ENCODE measurements around the gene PIEZO2. TPM values are rescaled to one million over a fixed set of nuclear protein-coding genes. Genes with fewer than 3 reads are reported as not detected.

The PIEZO2 gene
- polyA plus RNA-seq, 1 donor (not counting 4 experiments of a cell fraction or from before 2014, with no cell fraction given): not detected

DNA sequence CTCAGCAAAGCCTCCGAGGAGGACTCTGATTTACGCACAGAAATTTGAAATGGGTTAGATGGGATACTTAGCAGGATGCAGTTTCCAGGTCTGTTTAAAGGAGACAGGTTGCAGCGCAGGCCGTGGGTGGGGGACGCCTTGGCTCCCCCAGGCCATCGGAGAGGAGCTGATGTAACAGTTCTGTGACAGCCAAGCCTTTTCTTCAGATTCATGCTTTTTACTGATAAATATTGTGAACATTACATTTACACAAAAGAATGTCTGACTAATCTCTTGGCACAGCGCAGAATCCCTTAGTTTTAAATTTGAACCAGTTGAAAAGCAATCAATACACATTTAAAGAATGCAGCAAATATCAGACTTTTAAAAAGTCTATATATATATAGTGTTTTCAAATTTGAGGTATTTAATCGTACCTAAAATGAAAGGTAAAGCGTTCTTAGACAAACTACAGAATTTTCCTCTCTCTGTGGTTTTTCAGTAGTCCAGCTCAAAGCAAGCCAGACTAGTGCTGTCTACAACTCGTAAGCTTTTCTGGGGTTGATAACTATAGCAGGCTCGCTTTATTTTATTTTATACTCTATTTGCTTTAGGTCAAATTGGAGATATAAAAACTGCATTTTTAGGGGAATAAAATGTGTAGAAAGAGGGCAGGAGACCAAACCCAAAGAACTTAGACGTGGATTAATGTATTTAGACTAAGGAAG, 221.9 kb downstream of the PIEZO2 start:
- no peaks in the 10 kb centered on the region for H3K27me3 ChIP-seq (ENCODE audit: control insufficient read depth, extremely low read depth, insufficient read depth, low read length)
- H3K9me3 ChIP-seq (ENCODE audit: control insufficient read depth, low read depth, low read length): no peaks in the 10 kb centered on the region
- FAIRE-seq: no peak
- no peaks in the 10 kb centered on the region for H3K79me2 ChIP-seq (ENCODE audit: control insufficient read depth, insufficient read depth, low read length)
- TF ChIP-seq EZH2 (IDR thresholded peaks at IDR 0.05; ENCODE audit: low read length): no peak
- TF ChIP-seq, protein P1, sequence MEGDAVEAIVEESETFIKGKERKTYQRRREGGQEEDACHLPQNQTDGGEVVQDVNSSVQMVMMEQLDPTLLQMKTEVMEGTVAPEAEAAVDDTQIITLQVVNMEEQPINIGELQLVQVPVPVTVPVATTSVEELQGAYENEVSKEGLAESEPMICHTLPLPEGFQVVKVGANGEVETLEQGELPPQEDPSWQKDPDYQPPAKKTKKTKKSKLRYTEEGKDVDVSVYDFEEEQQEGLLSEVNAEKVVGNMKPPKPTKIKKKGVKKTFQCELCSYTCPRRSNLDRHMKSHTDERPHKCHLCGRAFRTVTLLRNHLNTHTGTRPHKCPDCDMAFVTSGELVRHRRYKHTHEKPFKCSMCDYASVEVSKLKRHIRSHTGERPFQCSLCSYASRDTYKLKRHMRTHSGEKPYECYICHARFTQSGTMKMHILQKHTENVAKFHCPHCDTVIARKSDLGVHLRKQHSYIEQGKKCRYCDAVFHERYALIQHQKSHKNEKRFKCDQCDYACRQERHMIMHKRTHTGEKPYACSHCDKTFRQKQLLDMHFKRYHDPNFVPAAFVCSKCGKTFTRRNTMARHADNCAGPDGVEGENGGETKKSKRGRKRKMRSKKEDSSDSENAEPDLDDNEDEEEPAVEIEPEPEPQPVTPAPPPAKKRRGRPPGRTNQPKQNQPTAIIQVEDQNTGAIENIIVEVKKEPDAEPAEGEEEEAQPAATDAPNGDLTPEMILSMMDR (optimal IDR thresholded peaks at IDR 0.05 in 1 of 3, IDR thresholded peaks at IDR 0.05 in 1 of 3, conservative IDR thresholded peaks at IDR 0.05 in 1 of 3; ENCODE audit: extremely low read depth in 1 of 3, insufficient read depth in 2 of 3, low read length in 3 of 3): no peak
- H3K9me1 ChIP-seq (ENCODE audit: control insufficient read depth, extremely low read depth, insufficient read depth, low read length): no peaks in the 10 kb centered on the region
- DNase-seq (ENCODE audit: low read depth, low spot score): no peak
- dilution Hi-C loops (cut with MboI; ENCODE audit: extremely low pct_ligation_motif_present, low sequenced_read_pairs): no loop called here
- no peak overlapping the region for H2AFZ ChIP-seq (ENCODE audit: control insufficient read depth, low read length)
- no peak overlapping the region for H3K9ac ChIP-seq (ENCODE audit: control insufficient read depth, extremely low read depth, insufficient read depth, low read length)
- H3K4me2 ChIP-seq (ENCODE audit: control insufficient read depth, extremely low read depth, insufficient read depth, low read depth, low read length): no peak overlapping the region
- H4K20me1 ChIP-seq (ENCODE audit: control insufficient read depth, extremely low read depth, insufficient read depth, low read length): no peaks in the 10 kb centered on the region
- H3K36me3 ChIP-seq (ENCODE audit: control insufficient read depth in 2 of 2, extremely low read depth in 1 of 2, insufficient read depth in 2 of 2, low read length in 2 of 2): no peaks in the 10 kb centered on the region
- no peak overlapping the region for H3K27ac ChIP-seq (ENCODE audit: control insufficient read depth, insufficient read depth, low read length)
- no peak overlapping the region for H3K4me3 ChIP-seq (ENCODE audit: control insufficient read depth in 2 of 3, extremely low read depth in 1 of 3, insufficient read depth in 2 of 3, low read depth in 1 of 3, low read length in 3 of 3)
- no peaks in the 10 kb centered on the region for H3K4me1 ChIP-seq (ENCODE audit: control insufficient read depth, extremely low read depth, insufficient read depth, low read length)

DNA sequence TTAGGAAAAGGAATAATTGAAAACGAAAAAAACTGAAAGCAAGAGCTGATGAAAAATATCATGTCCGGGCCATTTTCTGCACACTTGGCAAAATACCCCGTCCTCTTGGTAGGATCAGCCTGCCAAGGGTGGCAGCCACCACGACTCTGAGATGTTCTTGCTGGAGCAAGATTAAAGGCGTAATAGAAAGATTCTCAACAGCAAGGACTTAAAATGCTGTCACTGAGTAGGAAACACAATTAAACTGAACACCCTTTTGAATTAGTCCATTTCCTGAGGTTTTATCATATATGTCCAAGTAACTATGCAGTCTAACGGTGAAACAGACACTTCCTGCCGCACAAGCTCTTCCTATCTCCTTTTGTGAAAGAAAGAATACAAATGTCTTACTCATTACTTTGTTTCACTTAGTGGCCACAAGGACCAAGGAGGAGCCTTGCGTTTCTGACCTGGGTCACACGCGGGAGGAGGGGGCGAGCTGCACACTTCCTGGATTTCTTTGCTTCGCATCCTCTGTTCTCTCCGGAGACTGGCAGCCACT, 222.7 kb downstream of the PIEZO2 start:
- DNase-seq (ENCODE audit: low read depth, low spot score): no peak
- Histone ChIP-seq H4K20me1 (ENCODE audit: control insufficient read depth, extremely low read depth, insufficient read depth, low read length) (no peaks in the 10 kb centered on the region), H3K79me2 (ENCODE audit: control insufficient read depth, insufficient read depth, low read length) (no peaks in the 10 kb centered on the region), H3K9ac (ENCODE audit: control insufficient read depth, extremely low read depth, insufficient read depth, low read length) (no peak overlapping the region), H3K36me3 (ENCODE audit: control insufficient read depth in 2 of 2, extremely low read depth in 1 of 2, insufficient read depth in 2 of 2, low read length in 2 of 2) (no peaks in the 10 kb centered on the region), H3K27ac (ENCODE audit: control insufficient read depth, insufficient read depth, low read length) (no peak overlapping the region), H3K9me3 (ENCODE audit: control insufficient read depth, low read depth, low read length) (no peaks in the 10 kb centered on the region), H3K4me1 (ENCODE audit: control insufficient read depth, extremely low read depth, insufficient read depth, low read length) (no peaks in the 10 kb centered on the region), H2AFZ (ENCODE audit: control insufficient read depth, low read length) (no peak overlapping the region), H3K4me2 (ENCODE audit: control insufficient read depth, extremely low read depth, insufficient read depth, low read depth, low read length) (no peak overlapping the region), H3K27me3 (ENCODE audit: control insufficient read depth, extremely low read depth, insufficient read depth, low read length) (no peaks in the 10 kb centered on the region), H3K9me1 (ENCODE audit: control insufficient read depth, extremely low read depth, insufficient read depth, low read length) (no peaks in the 10 kb centered on the region), H3K4me3 (ENCODE audit: control insufficient read depth in 2 of 3, extremely low read depth in 1 of 3, insufficient read depth in 2 of 3, low read depth in 1 of 3, low read length in 3 of 3) (no peak overlapping the region)
- TF ChIP-seq, protein P1 (optimal IDR thresholded peaks at IDR 0.05 in 1 of 3, IDR thresholded peaks at IDR 0.05 in 1 of 3, conservative IDR thresholded peaks at IDR 0.05 in 1 of 3; ENCODE audit: extremely low read depth in 1 of 3, insufficient read depth in 2 of 3, low read length in 3 of 3): no peak
- no peak for TF ChIP-seq EZH2 (IDR thresholded peaks at IDR 0.05; ENCODE audit: low read length)
- dilution Hi-C loops (cut with MboI; ENCODE audit: extremely low pct_ligation_motif_present, low sequenced_read_pairs): no loop called here
- FAIRE-seq: no peak

All from keratinocyte (primary cell).